OCI-LY1 (cell line): ENCODE results near the gene GRIK3.

Experiments
- H2AFZ ChIP-seq: fragments of 200-600 bp; sonication (generic), shearing (Covaris generic); 2 replicates; pipeline ENCODE4 v1.6.0; 2014; ENCODE audit warnings: antibody characterized with exemption, mild to moderate bottlenecking, low read length
- H3F3A ChIP-seq: fragments of 200-600 bp; sonication (generic), shearing (Covaris generic); 2 replicates; pipeline ENCODE4 v1.6.0; 2014; ENCODE audit warnings: mild to moderate bottlenecking, antibody characterized with exemption, low read length, moderate library complexity; ENCODE audit not compliant: insufficient read depth
- H3K27ac ChIP-seq: fragments of 200-600 bp; sonication (generic); 2 replicates; pipeline ENCODE4 v1.5.1; 2014; ENCODE audit warnings: low read length, mixed run types, mild to moderate bottlenecking, low read depth; ENCODE audit not compliant: poor library complexity, severe bottlenecking
- H3K27me3 ChIP-seq: fragments of 200-600 bp; sonication (generic); 2 replicates; pipeline ENCODE4 v1.6.0; 2014; ENCODE audit warnings: antibody characterized with exemption, mild to moderate bottlenecking, low read length, moderate library complexity; ENCODE audit not compliant: insufficient read depth
- H3K36me3 ChIP-seq: fragments of 200-600 bp; sonication (generic); 2 replicates; pipeline ENCODE4 v1.6.1; 2014; ENCODE audit warnings: mild to moderate bottlenecking, antibody characterized with exemption, low read length, moderate library complexity, mixed read lengths; ENCODE audit not compliant: insufficient read depth
- H3K4me1 ChIP-seq: fragments of 200-600 bp; sonication (generic); 2 replicates; pipeline ENCODE4 v1.5.1; 2014; ENCODE audit warnings: mild to moderate bottlenecking, low read length, moderate library complexity; ENCODE audit not compliant: insufficient read depth, severe bottlenecking
- H3K4me2 ChIP-seq: fragments of 200-600 bp; sonication (generic), shearing (Covaris generic); 2 replicates; pipeline ENCODE4 v1.6.1; 2014; ENCODE audit warnings: low read length
- H3K4me3 ChIP-seq: fragments of 200-600 bp; sonication (generic); 2 replicates; pipeline ENCODE4 v1.5.1; 2014; ENCODE audit warnings: low read length, low read depth, mild to moderate bottlenecking, mixed read lengths; ENCODE audit not compliant: poor library complexity, severe bottlenecking
- H3K79me2 ChIP-seq: fragments of 200-600 bp; shearing (Covaris generic); 2 replicates; pipeline ENCODE4 v1.6.1; 2016; ENCODE audit warnings: mixed run types, low read length, mixed read lengths; ENCODE audit not compliant: insufficient read depth
- H3K9ac ChIP-seq: fragments of 200-600 bp; sonication (generic), shearing (Covaris generic); 2 replicates; pipeline ENCODE4 v1.6.1; 2014; ENCODE audit warnings: mild to moderate bottlenecking, low read length, mixed read lengths
- H3K9me2 ChIP-seq: fragments of 200-600 bp; sonication (generic), shearing (Covaris generic); 2 replicates; pipeline ENCODE4 v1.6.1; 2014; ENCODE audit warnings: low read depth, mild to moderate bottlenecking, low read length, mixed read lengths
- H3K9me3 ChIP-seq: fragments of 200-600 bp; shearing (Covaris generic); 2 replicates; pipeline ENCODE4 v1.6.1; 2014; ENCODE audit warnings: low read length, mixed read lengths
- H4K20me1 ChIP-seq: fragments of 200-600 bp; sonication (generic), shearing (Covaris generic); 2 replicates; pipeline ENCODE4 v1.6.0; 2016; ENCODE audit warnings: mild to moderate bottlenecking, low read length; ENCODE audit not compliant: insufficient read depth
- CTCF ChIP-seq: fragments of 200-600 bp; sonication (generic), shearing (Covaris generic); IDR thresholded peaks from 2 replicates; pipeline ENCODE4 v1.5.1; 2017; ENCODE audit warnings: mild to moderate bottlenecking, antibody characterized with exemption, low read length, moderate library complexity, mixed read lengths
- EZH2 ChIP-seq: fragments of 200-600 bp; sonication (generic), shearing (Covaris generic); IDR thresholded peaks from 2 replicates; pipeline ENCODE4 v1.8.0; 2017; ENCODE audit warnings: borderline replicate concordance, mixed run types, mild to moderate bottlenecking, antibody characterized with exemption, low read length, moderate library complexity, mixed read lengths

Gene GRIK3

GRCh38 chr1:36766481-36766880, 267.8 kb downstream of the GRIK3 start:
- Histone ChIP-seq H3K9ac (no peak overlapping the region), H3K27ac (no peak overlapping the region), H3K79me2 (no peaks in the 10 kb centered on the region), H3K27me3 (no peaks in the 10 kb centered on the region; the same call in 1 of the 2 replicates), H4K20me1 (no peaks in the 10 kb centered on the region), H3K4me1 (no peaks in the 10 kb centered on the region), H3K4me2 (no peak overlapping the region), H3K4me3 (no peak overlapping the region), H3K9me2 (no peaks in the 10 kb centered on the region), H2AFZ (no peak overlapping the region), H3F3A (no peaks in the 10 kb centered on the region), H3K9me3 (no peaks in the 10 kb centered on the region), H3K36me3 (no peaks in the 10 kb centered on the region)
- TF ChIP-seq CTCF (no peak), EZH2 (no peak)

GRCh38 chr1:36765785-36766300, 268.5 kb downstream of the GRIK3 start:
- no peaks in the 10 kb centered on the region; the same call in 1 of the 2 replicates for H3K27me3 ChIP-seq
- no peaks in the 10 kb centered on the region for H3F3A ChIP-seq
- H3K9ac ChIP-seq: no peak overlapping the region
- no peaks in the 10 kb centered on the region for H3K36me3 ChIP-seq
- no peaks in the 10 kb centered on the region for H3K79me2 ChIP-seq
- no peak overlapping the region for H3K4me3 ChIP-seq
- no peaks in the 10 kb centered on the region for H3K9me3 ChIP-seq
- H2AFZ ChIP-seq: no peak overlapping the region
- no peaks in the 10 kb centered on the region for H3K4me1 ChIP-seq
- H4K20me1 ChIP-seq: no peaks in the 10 kb centered on the region
- H3K9me2 ChIP-seq: no peaks in the 10 kb centered on the region
- no peak overlapping the region for H3K4me2 ChIP-seq
- no peak for TF ChIP-seq CTCF
- no peak for TF ChIP-seq EZH2
- H3K27ac ChIP-seq: no peak overlapping the region

GRCh38 chr1:36764798-36765197, 269.5 kb downstream of the GRIK3 start:
- Histone ChIP-seq H4K20me1 (no peaks in the 10 kb centered on the region), H3K4me3 (no peak overlapping the region), H3K27me3 (peaks cover 3% of the 10 kb centered on the region; the same call in 1 of the 2 replicates), H3K9ac (no peak overlapping the region), H3K79me2 (no peaks in the 10 kb centered on the region), H3K36me3 (no peaks in the 10 kb centered on the region), H3K9me2 (no peaks in the 10 kb centered on the region), H3F3A (no peaks in the 10 kb centered on the region), H3K27ac (no peak overlapping the region), H3K4me2 (no peak overlapping the region), H2AFZ (no peak overlapping the region), H3K4me1 (no peaks in the 10 kb centered on the region), H3K9me3 (no peaks in the 10 kb centered on the region)
- TF ChIP-seq CTCF (no peak), EZH2 (no peak)
